ENCODE results near the gene DYNC1H1. TPM values are rescaled to one million over a fixed set of nuclear protein-coding genes. Genes with fewer than 3 reads are reported as not detected.

Gene DYNC1H1
- total RNA-seq, 1 donor from 2014 or later = 237 TPM

DNA sequence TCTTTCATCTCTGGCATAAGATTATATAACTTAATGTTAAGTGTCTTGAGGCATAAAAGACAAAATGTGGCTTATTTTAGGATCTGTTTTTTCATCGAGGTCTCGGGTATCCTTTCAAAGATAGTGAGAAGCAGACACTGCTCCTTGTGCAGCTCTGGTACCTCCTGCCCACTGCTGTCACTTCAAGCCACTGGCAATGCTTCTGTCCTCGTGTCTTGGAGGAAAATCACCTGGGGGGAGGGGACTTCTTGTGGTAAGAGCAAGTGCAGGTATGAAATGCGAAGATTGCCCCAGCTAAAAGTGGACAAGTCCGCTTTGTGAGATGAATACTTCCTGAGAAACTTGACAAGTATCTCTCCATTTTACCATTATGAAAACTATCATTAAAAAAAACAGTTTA, 37.8 kb upstream of the DYNC1H1 start:
- Mint-ChIP-seq H3K9me3 (no peaks in the 10 kb centered on the region), H3K27ac (no peak overlapping the region), H3K36me3 (peaks cover 6% of the 10 kb centered on the region), H3K4me3 (no peak overlapping the region), H3K4me1 (no peaks in the 10 kb centered on the region), H3K27me3 (ENCODE audit: insufficient read depth, low read depth) (peaks cover 6% of the 10 kb centered on the region)
- no peaks in the 10 kb centered on the region for H4K20me1 ChIP-seq (ENCODE audit: low read depth)
- no peak overlapping the region for H3K4me2 ChIP-seq
- TF ChIP-seq EZH2 (IDR thresholded peaks at IDR 0.05) (no peak), EZH2phosphoT487 (IDR thresholded peaks at IDR 0.05) (no peak)
- TF ChIP-seq, protein P1, sequence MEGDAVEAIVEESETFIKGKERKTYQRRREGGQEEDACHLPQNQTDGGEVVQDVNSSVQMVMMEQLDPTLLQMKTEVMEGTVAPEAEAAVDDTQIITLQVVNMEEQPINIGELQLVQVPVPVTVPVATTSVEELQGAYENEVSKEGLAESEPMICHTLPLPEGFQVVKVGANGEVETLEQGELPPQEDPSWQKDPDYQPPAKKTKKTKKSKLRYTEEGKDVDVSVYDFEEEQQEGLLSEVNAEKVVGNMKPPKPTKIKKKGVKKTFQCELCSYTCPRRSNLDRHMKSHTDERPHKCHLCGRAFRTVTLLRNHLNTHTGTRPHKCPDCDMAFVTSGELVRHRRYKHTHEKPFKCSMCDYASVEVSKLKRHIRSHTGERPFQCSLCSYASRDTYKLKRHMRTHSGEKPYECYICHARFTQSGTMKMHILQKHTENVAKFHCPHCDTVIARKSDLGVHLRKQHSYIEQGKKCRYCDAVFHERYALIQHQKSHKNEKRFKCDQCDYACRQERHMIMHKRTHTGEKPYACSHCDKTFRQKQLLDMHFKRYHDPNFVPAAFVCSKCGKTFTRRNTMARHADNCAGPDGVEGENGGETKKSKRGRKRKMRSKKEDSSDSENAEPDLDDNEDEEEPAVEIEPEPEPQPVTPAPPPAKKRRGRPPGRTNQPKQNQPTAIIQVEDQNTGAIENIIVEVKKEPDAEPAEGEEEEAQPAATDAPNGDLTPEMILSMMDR (IDR thresholded peaks at IDR 0.05) = no peak
- DNase-seq (ENCODE audit: low spot score) = no peak
- no peaks in the 10 kb centered on the region for H3K36me3 ChIP-seq
- H3K9me3 ChIP-seq (ENCODE audit: low read depth) = no peaks in the 10 kb centered on the region
- H3K4me1 ChIP-seq = no peaks in the 10 kb centered on the region
- no peaks in the 10 kb centered on the region for H3F3A ChIP-seq (ENCODE audit: low read depth)
- no peak overlapping the region for H3K9ac ChIP-seq
- H3K79me2 ChIP-seq (ENCODE audit: low read depth) = no peaks in the 10 kb centered on the region
- no peak overlapping the region for H3K4me3 ChIP-seq
- H3K27ac ChIP-seq = no peak overlapping the region
- no peak overlapping the region for H2AFZ ChIP-seq (replicated peaks)
- H3K27me3 ChIP-seq = no peaks in the 10 kb centered on the region

DNA sequence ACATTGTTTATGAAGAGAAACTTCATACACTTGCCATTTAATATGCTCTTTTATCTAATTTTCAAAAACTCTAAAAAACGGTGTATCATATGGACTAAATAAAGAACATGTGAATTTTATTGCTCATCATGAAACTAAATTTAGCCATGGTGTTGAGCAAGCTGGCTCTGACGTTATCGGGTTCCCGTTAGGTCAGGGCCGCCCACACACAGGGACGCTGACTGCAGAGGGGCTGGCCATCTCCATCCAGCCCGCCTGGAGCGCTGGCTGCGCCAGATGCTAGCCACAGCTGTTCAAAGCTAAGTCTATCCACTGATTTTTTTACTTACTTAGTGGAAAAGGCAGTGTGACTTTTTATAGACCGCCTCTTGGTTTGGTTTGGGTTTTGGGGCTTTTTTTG, 36.5 kb upstream of the DYNC1H1 start:
- no peaks in the 10 kb centered on the region for H3K79me2 ChIP-seq (ENCODE audit: low read depth)
- Mint-ChIP-seq H3K9me3 (no peaks in the 10 kb centered on the region), H3K4me1 (no peaks in the 10 kb centered on the region), H3K27ac (no peak overlapping the region), H3K27me3 (ENCODE audit: insufficient read depth, low read depth) (peaks cover 6% of the 10 kb centered on the region), H3K4me3 (no peak overlapping the region), H3K36me3 (peaks cover 3% of the 10 kb centered on the region)
- no peak overlapping the region for H3K27ac ChIP-seq
- H3K4me3 ChIP-seq = no peak overlapping the region
- H3F3A ChIP-seq (ENCODE audit: low read depth) = no peaks in the 10 kb centered on the region
- no peaks in the 10 kb centered on the region for H3K27me3 ChIP-seq
- H3K4me1 ChIP-seq = no peaks in the 10 kb centered on the region
- H3K9ac ChIP-seq = no peak overlapping the region
- DNase-seq (ENCODE audit: low spot score) = no peak
- H4K20me1 ChIP-seq (ENCODE audit: low read depth) = no peaks in the 10 kb centered on the region
- TF ChIP-seq, protein P1 (IDR thresholded peaks at IDR 0.05) = no peak
- no peak for TF ChIP-seq EZH2phosphoT487 (IDR thresholded peaks at IDR 0.05)
- TF ChIP-seq EZH2 (IDR thresholded peaks at IDR 0.05) = no peak
- H2AFZ ChIP-seq (replicated peaks) = no peak overlapping the region
- H3K4me2 ChIP-seq = no peak overlapping the region
- no peaks in the 10 kb centered on the region for H3K9me3 ChIP-seq (ENCODE audit: low read depth)
- H3K36me3 ChIP-seq = no peaks in the 10 kb centered on the region

DNA sequence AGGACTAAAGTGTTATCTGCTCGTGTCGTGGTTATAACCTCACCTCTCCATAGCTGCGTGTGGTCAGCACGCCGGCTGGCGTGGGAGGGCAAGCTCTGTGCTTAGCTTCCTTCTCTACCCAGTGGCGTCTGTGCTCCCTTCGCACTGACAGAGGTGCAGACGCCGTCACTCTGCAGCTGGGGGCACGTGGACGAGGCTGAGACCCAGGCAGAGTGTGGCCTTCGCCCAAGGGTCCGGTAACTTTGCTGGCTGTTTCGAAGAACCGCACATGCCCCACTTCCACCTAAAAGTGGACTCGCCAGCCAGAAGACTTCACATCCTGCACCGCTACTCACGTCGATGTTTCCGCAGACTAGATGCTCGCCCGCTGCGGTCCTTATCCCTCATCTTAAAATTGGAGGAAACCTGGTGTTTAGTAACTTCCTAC, 35.9 kb upstream of the DYNC1H1 start:
- Histone ChIP-seq H3K27ac (no peak overlapping the region), H3K27me3 (no peaks in the 10 kb centered on the region), H3K79me2 (ENCODE audit: low read depth) (no peaks in the 10 kb centered on the region), H4K20me1 (ENCODE audit: low read depth) (no peaks in the 10 kb centered on the region), H3F3A (ENCODE audit: low read depth) (no peaks in the 10 kb centered on the region), H3K4me3 (no peak overlapping the region), H3K4me2 (no peak overlapping the region), H2AFZ (replicated peaks) (no peak overlapping the region), H3K9me3 (ENCODE audit: low read depth) (no peaks in the 10 kb centered on the region), H3K9ac (no peak overlapping the region), H3K4me1 (no peaks in the 10 kb centered on the region), H3K36me3 (no peaks in the 10 kb centered on the region)
- Mint-ChIP-seq H3K4me1 (no peaks in the 10 kb centered on the region), H3K27ac (no peak overlapping the region), H3K9me3 (no peaks in the 10 kb centered on the region), H3K27me3 (ENCODE audit: insufficient read depth, low read depth) (peaks cover 6% of the 10 kb centered on the region), H3K36me3 (peaks cover 3% of the 10 kb centered on the region), H3K4me3 (no peak overlapping the region)
- TF ChIP-seq EZH2phosphoT487 (IDR thresholded peaks at IDR 0.05) (no peak), EZH2 (IDR thresholded peaks at IDR 0.05) (no peak)
- TF ChIP-seq, protein P1 (IDR thresholded peaks at IDR 0.05) = no peak
- no peak for DNase-seq (ENCODE audit: low spot score)
